ENCODE results near the gene TTC28.

The TTC28 gene

DNA sequence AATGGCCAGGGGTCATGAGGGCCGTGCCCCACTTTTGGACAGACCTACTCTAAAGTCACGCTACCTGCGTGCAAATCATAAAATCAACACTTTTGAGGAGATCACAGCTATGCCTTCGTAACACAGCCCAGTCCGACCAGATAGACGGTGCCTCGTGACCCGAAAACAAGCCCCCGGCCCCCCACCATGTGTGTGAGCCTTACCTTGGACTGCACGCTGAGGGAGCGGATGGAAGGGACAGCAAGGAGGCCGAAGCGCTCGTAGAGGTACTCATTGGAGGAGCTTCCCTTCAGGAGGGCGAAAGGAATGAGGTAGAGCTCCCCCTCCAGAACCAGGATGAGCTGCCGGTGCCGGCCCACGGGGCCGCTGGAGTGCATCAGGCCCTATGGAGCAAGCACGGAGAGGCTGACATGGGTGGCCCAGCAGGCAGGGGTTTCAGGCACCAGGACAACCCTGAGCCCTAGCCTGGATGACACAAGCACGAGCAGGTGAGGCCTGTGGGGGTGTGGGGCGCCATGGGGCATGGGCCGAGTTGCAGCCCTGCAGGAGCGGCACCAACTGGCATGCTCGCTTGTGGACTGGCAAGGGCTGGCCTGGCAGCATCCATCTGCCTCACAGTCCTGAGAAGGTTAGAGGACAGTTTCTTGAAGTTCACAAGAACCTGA is 678.3 kb downstream of the TTC28 start:
- no peak for DNase-seq (ENCODE audit: low spot score)

DNA sequence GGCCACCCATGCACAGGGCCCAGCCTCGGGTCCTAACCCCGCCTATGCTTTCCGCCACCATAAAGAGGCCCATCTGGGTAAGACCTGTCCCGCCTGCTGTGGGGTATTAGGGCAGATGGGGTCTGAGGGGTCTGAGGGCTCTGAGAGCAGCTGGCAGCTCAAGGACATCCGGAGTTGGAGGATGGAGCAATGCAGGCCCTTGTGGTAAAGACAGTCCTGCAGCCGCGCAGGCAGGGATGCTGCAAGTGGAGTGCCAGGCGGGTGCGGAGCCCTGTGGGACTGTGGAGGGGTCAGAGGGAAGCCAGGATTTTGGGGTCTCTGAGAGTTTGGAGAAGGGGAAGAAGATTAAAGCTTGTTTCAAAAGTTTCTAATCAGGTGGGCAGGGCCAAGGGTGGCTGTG is 679.3 kb downstream of the TTC28 start:
- DNase-seq (ENCODE audit: low spot score) = no peak

DNA sequence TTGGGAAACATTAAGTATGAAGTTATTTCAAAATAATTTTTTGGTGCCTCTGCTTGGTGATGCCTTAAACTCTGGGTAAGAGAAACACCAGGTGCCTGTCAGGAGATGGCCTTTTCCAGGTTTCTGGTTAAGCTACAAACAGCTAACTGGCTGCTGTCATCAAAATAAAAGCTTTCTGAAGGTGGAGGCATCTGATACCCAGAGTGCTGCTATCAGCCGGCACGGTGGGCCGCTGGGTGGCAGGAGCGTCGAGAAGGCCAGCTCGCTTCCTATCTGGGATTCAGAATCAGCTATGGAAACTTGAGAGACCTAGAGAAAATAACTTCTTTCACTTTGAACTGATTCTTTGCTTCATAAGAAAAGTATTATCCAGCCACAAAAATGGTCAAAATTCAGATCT is 679.8 kb downstream of the TTC28 start:
- no peak for DNase-seq (ENCODE audit: low spot score)

DNA sequence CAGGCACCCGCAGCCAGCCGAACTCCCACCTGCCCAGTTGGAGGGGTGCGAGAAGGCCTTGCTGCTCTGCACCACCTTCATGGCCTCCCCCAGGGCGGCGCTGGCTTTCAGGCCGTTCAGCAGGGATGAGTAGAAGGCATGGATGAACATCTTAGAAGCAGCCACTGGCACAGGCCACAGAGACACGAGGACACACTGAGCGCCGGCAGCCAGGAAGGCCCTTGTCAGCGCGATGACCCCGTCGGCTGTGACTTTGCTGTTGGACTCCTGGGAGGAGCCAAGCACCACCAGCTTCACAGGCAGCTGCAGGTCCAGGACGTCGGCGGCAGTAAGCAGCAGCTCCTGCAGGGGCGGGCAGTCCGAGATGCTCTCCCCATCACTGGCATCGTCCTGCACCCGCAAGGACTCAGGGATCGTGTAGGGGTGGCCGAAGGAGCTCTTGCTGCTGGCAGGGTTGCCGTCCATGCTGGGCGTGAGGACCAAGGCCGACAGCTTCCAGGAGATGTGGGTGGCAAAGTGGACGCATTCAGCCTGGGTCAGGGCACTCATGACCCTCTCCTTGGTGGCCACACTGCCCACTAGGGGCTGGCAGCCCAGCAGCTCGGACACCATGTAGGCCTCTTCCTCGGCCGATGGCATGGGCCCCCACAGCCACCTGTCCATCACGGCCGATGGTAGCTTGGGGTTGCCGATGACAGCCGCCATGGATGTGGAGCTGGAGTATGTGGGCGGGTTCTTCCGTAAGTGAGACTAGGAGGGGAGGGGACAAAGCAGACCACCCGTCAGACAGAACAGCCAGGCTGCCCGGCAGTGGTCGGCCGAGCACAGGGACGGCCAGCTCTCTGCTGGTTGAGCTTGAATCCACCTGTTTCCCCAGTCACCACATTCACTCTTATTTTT is 680.9 kb downstream of the TTC28 start:
- DNase-seq (ENCODE audit: low spot score) = no peak

DNA sequence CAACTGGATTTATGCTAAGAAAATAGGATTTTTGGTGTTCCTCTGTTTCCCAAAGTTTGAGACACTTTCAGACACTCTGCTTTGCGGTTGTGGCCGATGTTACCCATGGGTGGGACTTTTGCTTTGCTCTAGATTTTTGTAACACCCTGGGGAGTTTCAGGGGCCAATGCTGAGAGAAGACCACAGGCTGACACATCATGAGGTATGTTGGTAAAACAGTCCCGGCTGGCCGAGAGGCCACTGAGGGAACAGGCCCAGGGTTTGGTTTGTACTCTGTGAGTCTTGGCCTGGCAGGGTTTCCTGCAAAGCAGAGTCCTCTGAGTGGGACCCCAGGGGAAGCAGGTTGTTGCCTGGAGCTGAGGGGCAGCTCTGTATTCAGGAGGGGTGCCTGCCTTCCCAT is 682.1 kb downstream of the TTC28 start:
- no peak for DNase-seq (ENCODE audit: low spot score)

DNA sequence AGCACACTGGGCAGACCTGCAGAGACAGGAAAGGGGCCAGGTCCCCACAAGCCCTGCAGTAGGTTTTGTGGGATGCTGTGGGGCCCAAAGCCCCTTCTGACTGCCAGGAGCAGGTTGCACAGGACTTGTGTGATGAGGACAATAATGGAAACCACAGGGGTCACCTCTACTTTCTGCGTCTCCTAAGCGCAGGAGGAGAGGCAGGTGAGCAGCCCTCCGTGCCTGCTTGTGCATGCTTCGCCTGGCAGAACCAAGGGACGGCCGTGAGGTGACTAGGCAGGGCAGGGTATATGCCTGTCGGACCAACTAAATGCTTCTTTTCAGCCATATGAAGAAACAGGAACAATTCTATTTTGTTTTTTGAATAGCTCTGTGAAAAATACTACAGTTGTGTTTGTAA is 682.7 kb downstream of the TTC28 start:
- no peak for DNase-seq (ENCODE audit: low spot score)

DNA sequence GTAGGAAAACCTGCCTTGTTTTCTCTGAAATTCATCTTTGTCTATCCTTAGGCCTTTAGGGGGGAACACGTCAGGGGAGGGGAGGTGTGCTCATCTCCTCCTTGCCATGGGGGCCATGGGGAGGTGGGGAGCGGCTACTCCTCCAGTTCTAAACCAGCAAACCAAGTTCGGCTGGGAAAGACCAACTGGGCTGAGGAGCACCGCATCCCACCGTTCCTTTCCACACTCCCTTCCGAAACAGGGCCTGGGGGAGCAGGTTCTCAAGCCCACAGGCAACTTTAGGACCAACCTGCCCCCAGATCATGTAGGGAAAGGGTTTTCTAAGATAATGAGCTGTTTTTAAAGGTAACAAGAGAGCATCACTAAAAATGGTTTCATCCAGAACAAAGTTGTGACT is 683.1 kb downstream of the TTC28 start:
- DNase-seq (ENCODE audit: low spot score) = no peak

DNA sequence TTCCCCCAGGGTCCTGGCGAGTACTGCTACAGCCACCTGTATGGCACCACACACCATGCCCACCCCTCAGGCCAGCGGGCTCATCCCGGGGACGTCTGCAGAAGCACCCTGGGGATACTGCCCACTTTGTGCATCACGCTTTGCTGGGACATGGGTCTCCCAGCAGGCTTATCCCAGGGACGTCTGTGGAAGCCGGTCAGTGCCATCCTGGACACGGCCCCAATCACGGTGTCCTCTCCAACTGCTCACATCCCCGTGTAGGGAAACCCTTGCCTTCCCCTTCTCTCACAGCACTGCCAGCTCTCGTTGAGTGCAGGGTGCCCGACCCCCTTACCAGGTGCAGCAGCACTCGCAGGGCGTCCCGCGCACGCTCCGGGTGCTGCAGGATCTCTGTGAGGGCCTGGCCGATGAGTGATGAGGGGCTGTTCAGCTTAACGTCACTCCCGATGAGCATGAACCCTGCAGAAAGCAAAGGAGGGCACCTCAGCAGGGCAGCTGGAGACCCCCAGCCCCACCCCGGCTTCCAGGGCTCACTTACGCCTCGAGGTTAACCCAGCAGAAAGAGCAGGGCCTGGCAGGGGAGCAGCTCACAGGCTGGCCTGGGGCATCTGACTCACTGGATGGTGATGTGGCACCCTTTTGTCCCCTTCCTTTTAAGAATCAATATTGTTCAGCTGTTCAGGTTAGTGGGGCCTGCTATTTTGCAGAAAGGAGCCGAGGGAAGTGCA is 683.7 kb downstream of the TTC28 start:
- DNase-seq (ENCODE audit: low spot score) = no peak

DNA sequence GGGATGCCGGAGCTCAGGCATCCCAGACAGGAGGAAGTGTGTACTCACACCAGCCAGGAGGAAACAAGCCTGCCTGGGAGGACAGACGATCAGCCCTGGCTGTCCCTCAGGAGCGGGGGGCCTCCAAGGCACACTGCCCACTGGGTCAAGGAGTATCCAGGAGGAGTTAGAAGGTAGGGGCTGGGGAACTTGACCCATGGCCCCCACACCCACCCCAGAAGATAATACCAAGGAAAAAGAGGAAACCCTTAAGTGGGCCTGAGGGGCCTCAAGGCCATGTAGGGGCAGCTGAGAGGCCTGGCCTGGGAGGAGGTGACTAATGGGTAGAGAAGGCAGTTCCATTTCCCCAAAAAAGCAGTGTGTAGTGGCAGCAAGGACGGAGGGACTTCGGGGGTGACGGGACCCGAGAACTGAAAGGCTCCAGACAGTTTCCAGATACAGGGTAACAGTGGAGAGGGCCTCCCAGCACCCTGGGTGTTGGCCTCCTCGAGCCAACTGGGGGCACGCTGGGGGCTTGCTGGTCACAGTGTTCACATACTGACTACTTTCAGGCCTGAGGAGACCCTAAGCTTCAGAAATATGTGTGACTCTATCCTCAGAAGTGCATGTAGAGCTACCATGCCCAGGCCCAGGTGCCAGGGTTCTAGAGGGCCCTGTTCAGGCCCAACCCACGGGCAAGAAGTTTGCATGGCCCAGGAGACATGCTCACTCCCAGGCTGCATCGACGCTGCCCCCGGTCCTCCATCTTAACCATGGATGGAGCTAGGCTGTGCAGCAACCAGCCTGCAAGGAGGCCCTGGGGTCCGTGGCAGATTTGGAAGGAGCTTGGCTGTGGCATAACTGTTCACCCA is 684.9 kb downstream of the TTC28 start:
- DNase-seq (ENCODE audit: low spot score) = no peak

DNA sequence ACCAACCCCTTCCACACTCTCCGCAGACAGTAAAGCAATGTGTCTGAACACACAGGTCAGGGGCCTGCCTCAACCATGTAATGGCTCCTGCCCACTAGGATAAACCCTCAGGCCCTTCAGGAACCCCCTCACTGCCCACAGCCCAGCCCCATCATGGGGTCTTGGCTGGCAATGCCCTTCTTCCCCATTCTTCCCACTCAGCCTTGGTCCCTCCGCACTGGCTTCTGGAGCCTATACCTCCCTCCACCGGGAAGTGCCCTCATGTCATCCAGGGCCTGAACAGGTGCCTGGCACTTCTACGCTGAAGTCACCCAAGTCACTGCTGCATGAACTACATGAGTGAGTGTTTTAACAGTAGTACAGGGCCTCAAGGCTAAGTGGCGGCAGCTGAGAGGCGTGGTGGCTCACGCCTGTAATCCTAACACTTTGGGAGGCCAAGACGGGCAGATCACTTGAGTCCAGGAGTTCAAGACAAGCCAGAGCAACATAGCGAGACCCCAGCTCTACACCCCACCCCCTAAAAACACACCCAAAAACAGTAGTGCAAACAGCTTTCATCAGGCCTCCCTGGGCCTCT is 685.8 kb downstream of the TTC28 start:
- DNase-seq (ENCODE audit: low spot score) = no peak

DNA sequence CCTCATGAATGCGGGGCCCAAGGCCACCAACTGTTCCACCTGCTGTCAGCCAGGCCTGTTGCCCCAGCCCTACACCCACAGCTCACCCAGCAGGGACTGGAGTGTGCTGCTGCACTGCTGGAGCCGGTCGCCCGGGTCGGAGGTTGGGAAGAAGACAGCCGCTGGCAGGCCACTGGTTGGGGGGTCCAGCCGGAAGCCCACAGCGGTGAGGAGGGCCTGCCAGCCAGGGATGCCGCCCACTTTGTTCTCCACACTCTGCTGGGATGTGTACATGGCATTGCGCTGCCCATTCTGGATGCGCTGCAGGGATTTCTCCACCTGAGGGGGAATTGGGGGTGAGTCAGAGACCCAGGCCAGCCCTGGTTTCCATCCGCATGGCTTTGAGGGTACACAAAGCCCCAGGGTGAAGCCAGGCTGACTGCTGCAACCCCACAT is 686.4 kb downstream of the TTC28 start:
- DNase-seq (ENCODE audit: low spot score) = no peak

DNA sequence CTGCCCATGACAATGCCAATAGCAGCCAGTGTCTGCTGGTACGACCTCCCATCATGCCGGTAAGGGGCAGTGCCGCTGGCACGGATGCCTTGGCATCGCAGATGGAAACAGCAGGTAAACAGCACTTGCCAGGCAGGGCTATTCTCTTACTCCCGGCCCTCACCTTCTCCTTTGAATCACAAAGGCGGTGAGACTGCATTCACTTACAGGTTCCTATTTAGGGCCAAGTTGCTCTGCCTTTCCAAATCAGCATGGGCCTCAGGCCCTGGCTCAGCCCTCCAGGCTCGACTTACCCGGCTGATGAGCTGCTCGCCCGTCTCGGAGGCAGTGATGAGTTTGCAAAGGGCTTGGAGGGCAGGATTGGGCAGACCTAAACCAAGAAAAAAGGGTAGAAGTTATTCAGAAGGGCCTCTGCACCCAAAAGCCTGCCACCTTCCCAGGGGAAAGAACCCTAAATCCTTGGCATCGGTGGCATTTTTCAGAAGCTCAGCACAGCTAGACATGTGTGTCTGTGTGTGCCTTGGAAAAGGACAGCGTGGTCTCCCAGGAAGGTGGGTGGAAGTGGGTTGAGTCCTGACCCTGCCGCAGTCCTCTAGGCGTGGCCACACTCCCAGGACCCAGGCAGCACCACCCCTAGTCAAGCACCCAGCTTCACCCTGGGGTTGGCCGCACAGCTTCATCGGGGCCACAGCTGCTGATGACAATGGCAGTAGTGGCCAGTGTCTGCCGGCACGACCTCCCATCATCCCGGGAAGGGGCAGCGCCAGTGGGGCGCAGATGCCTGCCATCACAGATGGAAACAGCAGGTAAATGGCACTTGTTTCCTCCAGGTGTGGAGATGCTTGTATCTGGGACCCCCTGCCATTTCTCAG is 687.1 kb downstream of the TTC28 start:
- no peak for DNase-seq (ENCODE audit: low spot score)

DNA sequence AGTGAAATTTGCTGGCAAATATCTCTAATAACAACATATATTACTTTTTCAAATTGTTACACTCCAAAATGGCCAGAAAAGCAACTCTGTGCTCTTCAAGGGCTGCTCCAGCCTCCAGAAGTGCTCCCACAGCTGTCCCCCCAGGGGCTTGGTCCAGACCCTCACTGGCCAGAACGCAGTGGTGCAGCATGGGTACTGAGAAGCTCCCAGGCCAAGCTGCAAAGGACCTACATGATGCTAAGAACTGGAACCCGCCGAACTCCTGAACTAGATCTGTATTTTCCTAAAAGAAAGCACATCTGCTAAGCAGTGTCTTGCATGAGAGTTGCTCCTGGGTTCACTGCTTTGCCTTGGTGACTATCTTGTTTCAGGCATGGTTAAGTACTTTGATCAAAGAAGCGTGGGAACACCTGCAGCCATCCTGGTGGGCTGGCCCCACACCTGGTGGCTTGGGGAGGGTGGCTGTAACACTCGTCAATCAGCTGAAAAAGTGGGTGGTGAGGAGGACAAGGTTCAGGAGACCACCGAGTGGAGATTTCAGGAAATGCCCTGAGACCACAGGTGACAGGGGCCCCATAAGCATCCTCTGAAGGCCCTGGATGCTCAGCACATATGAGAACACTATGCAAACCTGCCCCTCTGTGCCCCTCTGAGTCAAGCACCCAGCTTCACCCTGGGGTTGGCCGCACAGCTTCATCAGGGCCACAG is 687.9 kb downstream of the TTC28 start:
- no peak for DNase-seq (ENCODE audit: low spot score)

DNA sequence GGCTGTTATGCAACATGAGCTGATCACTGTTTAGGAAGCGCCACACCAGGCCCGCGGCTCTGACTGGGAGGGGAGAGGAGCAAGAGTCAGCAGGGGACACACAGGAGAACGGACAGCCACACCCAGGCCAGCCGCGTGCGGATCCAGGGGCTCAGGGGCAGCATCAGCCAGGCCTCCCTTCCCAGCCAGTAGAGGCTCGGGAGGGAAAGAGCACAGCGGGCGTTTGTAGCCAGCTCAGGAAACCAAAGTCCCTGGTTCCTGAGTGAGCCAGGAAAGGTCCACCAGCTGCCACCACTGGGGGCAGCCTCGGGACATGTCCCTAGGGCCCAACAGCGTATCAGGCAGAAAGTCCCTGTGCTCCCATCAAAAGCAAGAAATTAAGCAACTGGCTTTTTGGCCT is 688.8 kb downstream of the TTC28 start:
- DNase-seq (ENCODE audit: low spot score) = no peak

DNA sequence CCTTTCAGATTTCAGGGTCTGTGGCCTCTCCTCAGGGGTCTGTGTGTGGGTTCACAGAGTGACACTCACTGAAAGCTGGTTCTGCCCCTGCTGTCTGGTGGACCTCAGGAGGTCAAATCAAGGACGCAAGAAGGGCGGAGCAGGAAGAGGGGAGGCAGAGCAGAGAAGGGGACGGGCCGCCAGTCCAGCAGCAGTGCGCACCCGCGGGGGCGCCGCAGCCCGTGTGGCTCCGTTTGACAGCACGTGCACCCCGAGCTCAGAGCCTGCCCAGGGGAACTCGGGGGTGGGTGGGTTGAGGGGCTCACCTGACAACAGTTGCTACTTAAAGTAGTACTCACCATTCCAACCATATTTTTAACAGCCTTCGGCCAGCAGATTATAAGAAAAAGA is 689.2 kb downstream of the TTC28 start:
- DNase-seq (ENCODE audit: low spot score) = no peak

DNA sequence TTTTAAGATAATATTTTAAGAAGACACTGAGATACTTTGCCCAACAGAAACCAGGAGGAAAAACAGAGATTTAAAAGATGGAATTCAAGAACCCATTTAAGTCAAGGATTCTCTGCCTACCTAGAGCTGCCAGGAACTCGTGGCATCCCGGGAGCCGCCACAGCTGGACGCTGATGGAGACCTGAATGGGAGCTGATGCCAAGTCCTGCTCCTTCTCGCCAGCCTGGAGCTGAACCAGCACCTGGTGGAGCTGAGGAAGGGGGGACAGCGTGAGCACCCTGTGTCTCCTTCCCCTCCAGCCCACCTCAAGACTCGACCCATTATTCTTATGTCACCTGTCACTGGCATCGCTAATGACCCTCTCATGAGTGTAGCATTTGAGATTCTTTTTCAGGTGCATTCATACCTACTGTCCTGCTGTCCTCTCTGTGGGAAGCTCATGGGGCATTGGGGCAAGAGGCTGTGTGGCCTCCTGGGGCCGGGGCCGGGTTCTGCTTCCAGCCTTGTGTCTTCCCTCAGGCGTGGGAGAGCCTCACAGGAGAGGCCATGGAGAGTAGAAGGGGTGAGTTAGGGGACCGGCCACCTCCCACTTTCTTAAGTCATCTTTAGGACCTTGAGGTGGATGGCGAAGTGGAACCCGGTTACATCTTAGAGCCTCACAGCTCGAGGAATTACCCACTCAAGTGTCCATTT is 689.7 kb downstream of the TTC28 start:
- no peak for DNase-seq (ENCODE audit: low spot score)

DNA sequence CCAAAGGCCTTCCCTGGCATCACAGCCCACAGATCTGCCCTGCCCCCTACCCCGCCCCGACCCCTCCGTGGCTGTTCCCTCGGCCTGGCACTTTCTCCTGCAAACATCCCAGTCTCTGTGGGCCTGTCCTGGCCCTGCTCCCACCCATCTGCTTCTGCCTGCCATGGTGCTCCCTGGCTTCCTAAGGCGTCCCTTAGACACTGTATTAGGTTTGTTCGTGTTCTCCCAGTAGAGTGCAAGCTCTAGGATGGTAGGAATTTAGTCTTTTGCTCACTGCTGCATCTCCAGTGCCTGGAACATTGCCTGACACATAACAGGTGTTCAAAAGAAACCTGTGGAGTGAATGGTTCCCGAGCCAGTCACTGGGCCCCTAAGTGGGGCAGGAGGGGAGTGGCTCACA is 690.9 kb downstream of the TTC28 start:
- DNase-seq (ENCODE audit: low spot score) = no peak

DNA sequence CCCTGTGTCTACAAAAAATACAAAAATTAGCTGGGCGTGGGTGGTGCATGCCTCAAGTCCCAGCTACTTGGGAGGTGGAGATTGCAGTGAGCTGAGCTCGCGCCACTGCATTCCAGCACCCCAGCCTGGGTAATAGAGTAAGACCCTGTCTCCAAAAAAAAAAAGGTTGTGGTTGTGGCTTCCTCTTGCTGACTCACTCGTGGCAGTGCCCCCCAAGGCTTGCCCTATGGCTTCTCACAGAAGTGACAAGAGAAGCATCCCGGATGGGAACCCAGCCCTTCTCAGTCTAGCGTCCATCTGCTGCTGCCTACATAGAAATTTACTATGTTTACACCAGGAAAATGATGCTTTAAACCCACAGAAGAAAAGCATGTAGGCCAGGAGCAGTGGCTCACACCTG is 692.1 kb downstream of the TTC28 start:
- no peak for DNase-seq (ENCODE audit: low spot score)

DNA sequence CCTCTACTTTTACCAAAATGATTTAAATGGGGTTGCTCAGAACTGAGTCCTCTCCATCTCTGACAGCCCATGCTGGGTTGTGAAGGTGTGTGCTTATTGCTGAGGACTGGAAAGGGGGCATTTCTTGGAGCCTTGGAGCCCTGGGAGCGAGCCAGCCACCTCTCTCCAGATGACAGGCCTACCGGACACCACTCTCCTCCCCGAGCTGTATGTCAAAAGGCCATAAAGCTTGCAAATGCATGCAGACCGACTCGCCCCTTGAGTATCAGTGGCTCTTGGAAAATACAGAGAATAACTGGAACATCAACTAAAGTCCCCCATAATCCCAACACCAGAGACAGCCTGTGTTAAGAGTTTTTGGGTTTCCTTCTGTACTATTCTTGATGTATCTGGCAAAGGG is 692.7 kb downstream of the TTC28 start:
- no peak for DNase-seq (ENCODE audit: low spot score)
